ENCODE measurements around the gene GPR171.

The GPR171 gene

GRCh38 chr3:151199554-151200438, 3.2 kb downstream of the GPR171 start:
- no peaks in the 10 kb centered on the region for H3K27me3 ChIP-seq (ENCODE audit: control insufficient read depth in 1 of 2, insufficient read depth in 2 of 2, low read length in 2 of 2)
- H3K4me1 ChIP-seq (ENCODE audit: control insufficient read depth in 1 of 2, insufficient read depth in 2 of 2, low read length in 2 of 2), result peaks cover 0 to 17% of the 10 kb centered on the region in 2 donors
- no peaks in the 10 kb centered on the region for H3K9me3 ChIP-seq (ENCODE audit: control insufficient read depth in 1 of 2, low read length in 2 of 2)
- no peak overlapping the region for H3K9ac ChIP-seq (ENCODE audit: low read depth in 1 of 2, low read length in 2 of 2)
- H3K36me3 ChIP-seq (ENCODE audit: control insufficient read depth in 1 of 2, insufficient read depth in 2 of 2, low read length in 2 of 2), result no peaks in the 10 kb centered on the region
- no peak overlapping the region for H3K27ac ChIP-seq (ENCODE audit: low read depth, low read length)
- H3K4me3 ChIP-seq (ENCODE audit: low read depth in 1 of 2, low read length in 2 of 2), result no peak overlapping the region

GRCh38 chr3:151198849-151199248, 4.2 kb downstream of the GPR171 start:
- no peaks in the 10 kb centered on the region for H3K27me3 ChIP-seq (ENCODE audit: control insufficient read depth in 1 of 2, insufficient read depth in 2 of 2, low read length in 2 of 2)
- H3K4me3 ChIP-seq (ENCODE audit: low read depth in 1 of 2, low read length in 2 of 2), result no peak overlapping the region
- no peaks in the 10 kb centered on the region for H3K36me3 ChIP-seq (ENCODE audit: control insufficient read depth in 1 of 2, insufficient read depth in 2 of 2, low read length in 2 of 2)
- H3K9ac ChIP-seq (ENCODE audit: low read depth in 1 of 2, low read length in 2 of 2), result no peak overlapping the region
- H3K4me1 ChIP-seq (ENCODE audit: control insufficient read depth in 1 of 2, insufficient read depth in 2 of 2, low read length in 2 of 2), result peaks cover 0 to 17% of the 10 kb centered on the region in 2 donors
- H3K9me3 ChIP-seq (ENCODE audit: control insufficient read depth in 1 of 2, low read length in 2 of 2), result no peaks in the 10 kb centered on the region
- no peak overlapping the region for H3K27ac ChIP-seq (ENCODE audit: low read depth, low read length)

- no peak overlapping the region for H3K27ac ChIP-seq (ENCODE audit: low read depth, low read length)
- no peak overlapping the region for H3K9ac ChIP-seq (ENCODE audit: low read depth in 1 of 2, low read length in 2 of 2)
- peaks cover 0 to 17% of the 10 kb centered on the region in 2 donors for H3K4me1 ChIP-seq (ENCODE audit: control insufficient read depth in 1 of 2, insufficient read depth in 2 of 2, low read length in 2 of 2)
- H3K36me3 ChIP-seq (ENCODE audit: control insufficient read depth in 1 of 2, insufficient read depth in 2 of 2, low read length in 2 of 2), result no peaks in the 10 kb centered on the region
- H3K4me3 ChIP-seq (ENCODE audit: low read depth in 1 of 2, low read length in 2 of 2), result no peak overlapping the region
- H3K9me3 ChIP-seq (ENCODE audit: control insufficient read depth in 1 of 2, low read length in 2 of 2), result no peaks in the 10 kb centered on the region
- no peaks in the 10 kb centered on the region for H3K27me3 ChIP-seq (ENCODE audit: control insufficient read depth in 1 of 2, insufficient read depth in 2 of 2, low read length in 2 of 2)
Measured at GRCh38 chr3:151197981-151198767, 4.8 kb downstream of the GPR171 start.

GRCh38 chr3:151197228-151197627, 5.8 kb downstream of the GPR171 start:
- Histone ChIP-seq H3K4me1 (ENCODE audit: control insufficient read depth in 1 of 2, insufficient read depth in 2 of 2, low read length in 2 of 2) (peaks cover 0 to 17% of the 10 kb centered on the region in 2 donors), H3K4me3 (ENCODE audit: low read depth in 1 of 2, low read length in 2 of 2) (no peak overlapping the region), H3K36me3 (ENCODE audit: control insufficient read depth in 1 of 2, insufficient read depth in 2 of 2, low read length in 2 of 2) (no peaks in the 10 kb centered on the region), H3K9ac (ENCODE audit: low read depth in 1 of 2, low read length in 2 of 2) (no peak overlapping the region), H3K27me3 (ENCODE audit: control insufficient read depth in 1 of 2, insufficient read depth in 2 of 2, low read length in 2 of 2) (no peaks in the 10 kb centered on the region), H3K9me3 (ENCODE audit: control insufficient read depth in 1 of 2, low read length in 2 of 2) (no peaks in the 10 kb centered on the region), H3K27ac (ENCODE audit: low read depth, low read length) (no peak overlapping the region)

GRCh38 chr3:151196434-151196833, 6.6 kb downstream of the GPR171 start:
- Histone ChIP-seq H3K36me3 (ENCODE audit: control insufficient read depth in 1 of 2, insufficient read depth in 2 of 2, low read length in 2 of 2) (no peaks in the 10 kb centered on the region), H3K4me1 (ENCODE audit: control insufficient read depth in 1 of 2, insufficient read depth in 2 of 2, low read length in 2 of 2) (peaks cover 0 to 17% of the 10 kb centered on the region in 2 donors), H3K27ac (ENCODE audit: low read depth, low read length) (no peak overlapping the region), H3K27me3 (ENCODE audit: control insufficient read depth in 1 of 2, insufficient read depth in 2 of 2, low read length in 2 of 2) (no peaks in the 10 kb centered on the region), H3K9ac (ENCODE audit: low read depth in 1 of 2, low read length in 2 of 2) (no peak overlapping the region), H3K9me3 (ENCODE audit: control insufficient read depth in 1 of 2, low read length in 2 of 2) (no peaks in the 10 kb centered on the region), H3K4me3 (ENCODE audit: low read depth in 1 of 2, low read length in 2 of 2) (no peak overlapping the region)

GRCh38 chr3:151195826-151196225, 7.2 kb downstream of the GPR171 start:
- no peak overlapping the region for H3K9ac ChIP-seq (ENCODE audit: low read depth in 1 of 2, low read length in 2 of 2)
- H3K27me3 ChIP-seq (ENCODE audit: control insufficient read depth in 1 of 2, insufficient read depth in 2 of 2, low read length in 2 of 2), result no peaks in the 10 kb centered on the region
- H3K36me3 ChIP-seq (ENCODE audit: control insufficient read depth in 1 of 2, insufficient read depth in 2 of 2, low read length in 2 of 2), result no peaks in the 10 kb centered on the region
- H3K27ac ChIP-seq (ENCODE audit: low read depth, low read length), result no peak overlapping the region
- no peaks in the 10 kb centered on the region for H3K9me3 ChIP-seq (ENCODE audit: control insufficient read depth in 1 of 2, low read length in 2 of 2)
- H3K4me1 ChIP-seq (ENCODE audit: control insufficient read depth in 1 of 2, insufficient read depth in 2 of 2, low read length in 2 of 2), result peaks cover 0 to 17% of the 10 kb centered on the region in 2 donors
- H3K4me3 ChIP-seq (ENCODE audit: low read depth in 1 of 2, low read length in 2 of 2), result no peak overlapping the region

- H3K4me3 ChIP-seq (ENCODE audit: low read depth in 1 of 2, low read length in 2 of 2), result no peak overlapping the region
- H3K9ac ChIP-seq (ENCODE audit: low read depth in 1 of 2, low read length in 2 of 2), result no peak overlapping the region
- no peak overlapping the region for H3K27ac ChIP-seq (ENCODE audit: low read depth, low read length)
- no peaks in the 10 kb centered on the region for H3K4me1 ChIP-seq (ENCODE audit: control insufficient read depth in 1 of 2, insufficient read depth in 2 of 2, low read length in 2 of 2)
- H3K36me3 ChIP-seq (ENCODE audit: control insufficient read depth in 1 of 2, insufficient read depth in 2 of 2, low read length in 2 of 2), result no peaks in the 10 kb centered on the region
- no peaks in the 10 kb centered on the region for H3K27me3 ChIP-seq (ENCODE audit: control insufficient read depth in 1 of 2, insufficient read depth in 2 of 2, low read length in 2 of 2)
- H3K9me3 ChIP-seq (ENCODE audit: control insufficient read depth in 1 of 2, low read length in 2 of 2), result no peaks in the 10 kb centered on the region
Measured at GRCh38 chr3:151192545-151192944, 10.5 kb downstream of the GPR171 start.

- Histone ChIP-seq H3K36me3 (ENCODE audit: control insufficient read depth in 1 of 2, insufficient read depth in 2 of 2, low read length in 2 of 2) (no peaks in the 10 kb centered on the region), H3K9ac (ENCODE audit: low read depth in 1 of 2, low read length in 2 of 2) (no peak overlapping the region), H3K4me1 (ENCODE audit: control insufficient read depth in 1 of 2, insufficient read depth in 2 of 2, low read length in 2 of 2) (no peaks in the 10 kb centered on the region), H3K9me3 (ENCODE audit: control insufficient read depth in 1 of 2, low read length in 2 of 2) (no peaks in the 10 kb centered on the region), H3K27me3 (ENCODE audit: control insufficient read depth in 1 of 2, insufficient read depth in 2 of 2, low read length in 2 of 2) (no peaks in the 10 kb centered on the region), H3K4me3 (ENCODE audit: low read depth in 1 of 2, low read length in 2 of 2) (no peak overlapping the region), H3K27ac (ENCODE audit: low read depth, low read length) (no peak overlapping the region)
Measured at GRCh38 chr3:151191095-151191494, 11.9 kb downstream of the GPR171 start.

GRCh38 chr3:151183265-151183671, 19.7 kb downstream of the GPR171 start:
- Histone ChIP-seq H3K4me3 (ENCODE audit: low read depth in 1 of 2, low read length in 2 of 2) (no peak overlapping the region), H3K36me3 (ENCODE audit: control insufficient read depth in 1 of 2, insufficient read depth in 2 of 2, low read length in 2 of 2) (no peaks in the 10 kb centered on the region), H3K27ac (ENCODE audit: low read depth, low read length) (no peak overlapping the region), H3K27me3 (ENCODE audit: control insufficient read depth in 1 of 2, insufficient read depth in 2 of 2, low read length in 2 of 2) (no peaks in the 10 kb centered on the region), H3K9ac (ENCODE audit: low read depth in 1 of 2, low read length in 2 of 2) (no peak overlapping the region), H3K4me1 (ENCODE audit: control insufficient read depth in 1 of 2, insufficient read depth in 2 of 2, low read length in 2 of 2) (peaks cover 0 to 3% of the 10 kb centered on the region in 2 donors), H3K9me3 (ENCODE audit: control insufficient read depth in 1 of 2, low read length in 2 of 2) (no peaks in the 10 kb centered on the region)

Data from duodenal mucosa (tissue), 2 donors.